Lower leg skin (tissue), 4 donors: ENCODE data around the gene ZNF575. TPM values are rescaled to one million over a fixed set of nuclear protein-coding genes. Genes with fewer than 3 reads are reported as not detected.

ENCODE experiments used
- DNase-seq, 2 donors: peaks; one replicate each; pipeline ENCODE4 v3.0.0-alpha.2; 2019; ENCODE audit warnings: low spot score in 2 of 2
- H3K4me3 ChIP-seq: fragments of 200-600 bp; sonication (generic); 2 replicates; pipeline ENCODE4 v1.5.1; 2017; ENCODE audit warnings: mild to moderate bottlenecking, low read depth; ENCODE audit not compliant: poor library complexity, severe bottlenecking
- POLR2A ChIP-seq, 2 donors: fragments of 450-650 bp; IDR thresholded peaks; one replicate each; pipeline ENCODE4 v1.6.1; 2016 to 2017; ENCODE audit warnings: antibody characterized with exemption in 2 of 2, mild to moderate bottlenecking in 1 of 2, moderate library complexity in 1 of 2
- WGBS, 2 donors: methylation state at CpG; one replicate each; pipeline ENCODE4 v1.1.5; 2018; 5-methylcytosine and 5-hydroxymethylcytosine counted together
- intact Hi-C: fragments of 100-400 bp; cut with DNase I; formaldehyde crosslinking; loops from one replicate; pipeline ENCODE4 v1.15.0; 2023; ENCODE audit warnings: low total_unique reads
- total RNA-seq, 4 donors: library from RNA; depleted of rRNA; stranded (reverse); fragments of >200 nt; gene quantifications; one replicate each; pipeline ENCODE4 v1.1.0, GENCODE V29; 2016
- TF ChIP-seq, protein P1 (sequence below), 3 donors: fragments of 450-650 bp; IDR thresholded peaks; one replicate each; pipeline ENCODE4 v1.5.1; 2016; ENCODE audit warnings: antibody characterized with exemption in 3 of 3, mild to moderate bottlenecking in 3 of 3, moderate library complexity in 2 of 3

ZNF575 gene
- total RNA-seq, 4 donors from 2014 or later = 0.42 to 0.94 (median 0.88) TPM; not detected in 1

DNA sequence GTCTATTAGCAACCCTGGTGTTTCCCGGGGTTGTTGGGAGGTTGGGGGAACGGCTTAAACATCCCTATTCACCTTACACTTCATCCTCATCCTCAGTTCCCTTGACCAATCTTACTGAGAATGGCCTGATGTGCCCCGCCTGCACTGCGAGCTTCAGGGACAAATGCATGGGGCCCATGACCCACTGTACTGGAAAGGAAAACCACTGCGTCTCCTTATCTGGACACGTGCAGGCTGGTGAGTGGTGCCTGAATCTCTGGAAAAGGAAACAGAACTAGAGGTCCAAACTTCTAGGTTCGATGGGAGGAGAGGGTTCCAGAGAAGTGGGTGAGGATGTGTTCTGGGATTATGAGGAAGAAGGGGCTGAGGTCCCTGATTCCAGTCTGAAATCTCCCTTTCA is 48.5 kb downstream of the ZNF575 start:
- TF ChIP-seq POLR2A (IDR thresholded peaks at IDR 0.05) = no peak
- DNase-seq = no peak
- H3K4me3 ChIP-seq = no peak overlapping the region
- intact Hi-C loops = no loop called here
- 70 to 80% methylated on average over 7 of the region's 7 CpGs for WGBS, 2 donors

DNA sequence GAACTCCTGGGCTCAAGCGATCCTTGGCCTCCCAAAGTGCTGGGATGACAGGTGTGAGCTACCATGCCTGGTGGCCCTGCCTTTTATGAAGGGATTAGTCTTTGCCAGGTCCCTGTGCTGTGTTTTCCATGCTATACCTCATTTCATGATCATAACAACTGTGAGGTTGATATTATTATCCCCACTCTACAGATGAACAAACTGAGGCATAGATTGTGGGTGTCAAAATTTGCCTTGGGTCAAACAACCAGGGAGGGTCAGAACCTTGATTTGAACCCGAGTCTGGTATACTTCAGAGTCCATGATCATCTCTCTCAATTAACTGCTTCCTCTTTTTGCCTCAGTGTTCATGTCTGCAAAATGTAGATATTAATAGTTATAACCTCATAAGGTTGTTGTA is 49.5 kb downstream of the ZNF575 start:
- DNase-seq = no peak
- 96 to 97% methylated on average over 2 of the region's 2 CpGs for WGBS, 2 donors
- TF ChIP-seq POLR2A (IDR thresholded peaks at IDR 0.05) = no peak
- TF ChIP-seq, protein P1, sequence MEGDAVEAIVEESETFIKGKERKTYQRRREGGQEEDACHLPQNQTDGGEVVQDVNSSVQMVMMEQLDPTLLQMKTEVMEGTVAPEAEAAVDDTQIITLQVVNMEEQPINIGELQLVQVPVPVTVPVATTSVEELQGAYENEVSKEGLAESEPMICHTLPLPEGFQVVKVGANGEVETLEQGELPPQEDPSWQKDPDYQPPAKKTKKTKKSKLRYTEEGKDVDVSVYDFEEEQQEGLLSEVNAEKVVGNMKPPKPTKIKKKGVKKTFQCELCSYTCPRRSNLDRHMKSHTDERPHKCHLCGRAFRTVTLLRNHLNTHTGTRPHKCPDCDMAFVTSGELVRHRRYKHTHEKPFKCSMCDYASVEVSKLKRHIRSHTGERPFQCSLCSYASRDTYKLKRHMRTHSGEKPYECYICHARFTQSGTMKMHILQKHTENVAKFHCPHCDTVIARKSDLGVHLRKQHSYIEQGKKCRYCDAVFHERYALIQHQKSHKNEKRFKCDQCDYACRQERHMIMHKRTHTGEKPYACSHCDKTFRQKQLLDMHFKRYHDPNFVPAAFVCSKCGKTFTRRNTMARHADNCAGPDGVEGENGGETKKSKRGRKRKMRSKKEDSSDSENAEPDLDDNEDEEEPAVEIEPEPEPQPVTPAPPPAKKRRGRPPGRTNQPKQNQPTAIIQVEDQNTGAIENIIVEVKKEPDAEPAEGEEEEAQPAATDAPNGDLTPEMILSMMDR (IDR thresholded peaks at IDR 0.05) = no peak
- intact Hi-C loops = no loop called here
- no peak overlapping the region for H3K4me3 ChIP-seq

DNA sequence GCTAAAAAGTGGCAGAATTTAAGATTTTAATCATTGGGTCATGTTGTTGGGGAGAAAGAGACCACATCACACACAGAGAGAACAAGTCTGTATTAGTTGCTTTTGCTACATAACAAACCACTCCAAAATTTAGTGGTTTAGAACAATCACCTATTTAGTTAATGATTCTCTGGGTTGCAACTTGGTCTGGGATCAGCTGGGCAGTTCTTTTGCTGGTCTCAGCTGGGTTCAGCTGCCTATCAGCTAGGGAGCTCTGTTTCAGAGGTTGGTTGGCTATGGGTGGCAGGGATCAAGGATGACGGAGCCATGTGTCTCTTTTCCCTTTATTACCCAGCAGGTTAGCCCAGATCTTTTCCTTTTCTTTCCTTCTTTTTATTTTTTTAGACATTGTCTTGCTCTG is 51.5 kb downstream of the ZNF575 start:
- DNase-seq = no peak
- intact Hi-C loops = no loop called here
- TF ChIP-seq POLR2A (IDR thresholded peaks at IDR 0.05) = no peak
- TF ChIP-seq, protein P1 (IDR thresholded peaks at IDR 0.05) = no peak
- H3K4me3 ChIP-seq = no peak overlapping the region
- 94 to 100% methylated on average over 1 of the region's 1 CpG for WGBS, 2 donors

Other genes starting within 250 kb of the ZNF575 start
- gene CD177, start 179.5 kb upstream of the ZNF575 start, total RNA-seq = under 1 TPM in 3 of 4 donors, not detected in 1; 0.34 to 0.94 (median 0.63) TPM
- under 1 TPM in 1 of 4 donors, not detected in 3; 0.74 TPM for gene TEX101, start 118.3 kb upstream of the ZNF575 start, total RNA-seq
- gene LYPD3, start 67.6 kb upstream of the ZNF575 start, total RNA-seq = 100 to 1,000 TPM; 344 to 549 (median 466) TPM
- gene PHLDB3, start 28.4 kb upstream of the ZNF575 start, total RNA-seq = 100 to 1,000 TPM in 2 of 4 donors, 10 to 100 TPM in 2; 86.9 to 136 (median 114) TPM
- gene ETHE1, start 6.0 kb upstream of the ZNF575 start, total RNA-seq = 10 to 100 TPM; 63.4 to 79.3 (median 72.8) TPM
- 10 to 100 TPM; 27.9 to 37.6 (median 31.5) TPM for gene XRCC1, start 42.3 kb downstream of the ZNF575 start, total RNA-seq
- gene PINLYP, start 42.6 kb downstream of the ZNF575 start, total RNA-seq = 10 to 100 TPM in 1 of 4 donors, 1 to 10 TPM in 2, under 1 TPM in 1; 0.99 to 16.4 (median 3.1) TPM
- 10 to 100 TPM; 17.4 to 38.9 (median 21.7) TPM for gene IRGQ, start 62.9 kb downstream of the ZNF575 start, total RNA-seq
- 10 to 100 TPM in 3 of 4 donors, 1 to 10 TPM in 1; 4.8 to 16.8 (median 14.3) TPM for gene ZNF576, start 63.4 kb downstream of the ZNF575 start, total RNA-seq
- under 1 TPM; 0.15 to 0.27 (median 0.17) TPM for gene SRRM5, start 78.9 kb downstream of the ZNF575 start, total RNA-seq
- gene ZNF428, start 86.4 kb downstream of the ZNF575 start, total RNA-seq = 10 to 100 TPM in 3 of 4 donors, 1 to 10 TPM in 1; 5.3 to 27.3 (median 15.1) TPM
- gene CADM4, start 106.7 kb downstream of the ZNF575 start, total RNA-seq = 10 to 100 TPM; 22.3 to 56.0 (median 29.6) TPM
- gene PLAUR, start 137.0 kb downstream of the ZNF575 start, total RNA-seq = 10 to 100 TPM in 1 of 4 donors, 1 to 10 TPM in 3; 4.1 to 11.1 (median 9.0) TPM
- not detected for gene IRGC, start 182.9 kb downstream of the ZNF575 start, total RNA-seq
- 10 to 100 TPM; 18.0 to 27.6 (median 23.5) TPM for gene SMG9, start 221.8 kb downstream of the ZNF575 start, total RNA-seq
- 10 to 100 TPM; 19.9 to 69.5 (median 49.2) TPM for gene KCNN4, start 247.8 kb downstream of the ZNF575 start, total RNA-seq